Stimulated activated CD4-positive, alpha-beta T cell treated with anti-CD3 and anti-CD28 coated beads, Interleukin-1b, Interleukin-23, amount 100 ng/mL, for 48 hours (primary cell): Measurements from ENCODE around the gene LIN7A.
"Not testable (repeated sequence)": the region's sequence is repeated elsewhere in the genome, so short reads cannot be mapped to it uniquely, and the experiment has no call there.

Experiments
- DNase-seq: peaks from one replicate; pipeline ENCODE4 v3.0.0-alpha.2; 2020

The LIN7A gene

GRCh38 chr12:80917651-80918050 lies 20.1 kb downstream of the LIN7A start:
- no peak for DNase-seq

- DNase-seq: no peak
Observed at GRCh38 chr12:80912901-80913770, 24.6 kb downstream of the LIN7A start.

- DNase-seq: no peak
Observed at GRCh38 chr12:80909370-80909769, 28.4 kb downstream of the LIN7A start.

- DNase-seq: no peak
Observed at GRCh38 chr12:80902711-80903110, 35.0 kb downstream of the LIN7A start.

GRCh38 chr12:80901661-80902060 lies 36.1 kb downstream of the LIN7A start:
- DNase-seq: no peak

GRCh38 chr12:80895240-80895639 lies 42.5 kb downstream of the LIN7A start:
- no peak for DNase-seq

- DNase-seq: no peak
Observed at GRCh38 chr12:80894179-80894578, 43.6 kb downstream of the LIN7A start.

GRCh38 chr12:80892597-80893445 lies 44.9 kb downstream of the LIN7A start:
- no peak for DNase-seq

GRCh38 chr12:80884651-80885050 lies 53.1 kb downstream of the LIN7A start:
- no peak for DNase-seq

- no peak for DNase-seq
Observed at GRCh38 chr12:80881106-80881505, 56.6 kb downstream of the LIN7A start.

GRCh38 chr12:80878452-80878851 lies 59.3 kb downstream of the LIN7A start:
- DNase-seq: not testable (repeated sequence)

GRCh38 chr12:80877721-80878265 lies 59.9 kb downstream of the LIN7A start:
- DNase-seq: no peak

- no peak for DNase-seq
Observed at GRCh38 chr12:80872053-80872452, 65.7 kb downstream of the LIN7A start.

GRCh38 chr12:80869264-80869663 lies 68.5 kb downstream of the LIN7A start:
- no peak for DNase-seq

- DNase-seq: no peak
Observed at GRCh38 chr12:80868576-80868975, 69.2 kb downstream of the LIN7A start.

- DNase-seq: no peak
Observed at GRCh38 chr12:80867941-80868340, 69.8 kb downstream of the LIN7A start.

GRCh38 chr12:80864046-80864735 lies 73.5 kb downstream of the LIN7A start:
- no peak for DNase-seq

GRCh38 chr12:80862531-80862930 lies 75.2 kb downstream of the LIN7A start:
- DNase-seq: no peak

GRCh38 chr12:80861641-80862378 lies 75.9 kb downstream of the LIN7A start:
- DNase-seq: no peak

GRCh38 chr12:80860928-80861327 lies 76.8 kb downstream of the LIN7A start:
- DNase-seq: no peak

- DNase-seq: no peak
Observed at GRCh38 chr12:80860206-80860605, 77.5 kb downstream of the LIN7A start.

- no peak for DNase-seq
Observed at GRCh38 chr12:80858356-80858755, 79.4 kb downstream of the LIN7A start.
